Left lung (tissue), 10 donors: ENCODE measurements around the gene SLC2A10. TPM values are rescaled to one million over a fixed set of nuclear protein-coding genes. Genes with fewer than 3 reads are reported as not detected.

Experiments used
- ATAC-seq: fragments of 200-7000 bp; cut with Tn5 transposase; one replicate; pipeline ENCODE4 v1.9.1; 2020; ENCODE audit warnings: moderate library complexity
- DNase-seq, 4 donors: peaks; one replicate each; pipeline ENCODE4 v3.0.0-alpha.2; 2013 to 2020
- H3K27ac ChIP-seq, 2 donors: fragments of 200-600 bp; sonication (generic) in 1 of 2; one replicate each; pipeline versions ENCODE4 v1.5.0 to v1.8.0; 2020 to 2021
- H3K27me3 ChIP-seq, 2 donors: fragments of 200-600 bp; sonication (generic) in 1 of 2; one replicate each; pipeline versions ENCODE4 v1.5.0 to v1.8.0; 2020 to 2021
- H3K36me3 ChIP-seq, 2 donors: fragments of 200-600 bp; sonication (generic) in 1 of 2; one replicate each; pipeline versions ENCODE4 v1.5.0 to v1.8.0; 2020 to 2021
- H3K4me1 ChIP-seq, 2 donors: fragments of 200-600 bp; one replicate each; pipeline ENCODE4 v1.8.0; 2021
- H3K4me3 ChIP-seq, 2 donors: fragments of 200-600 bp; sonication (generic) in 1 of 2; one replicate each; pipeline versions ENCODE4 v1.5.0 to v1.8.0; 2020 to 2021; ENCODE audit warnings: mild to moderate bottlenecking in 1 of 2
- H3K9me3 ChIP-seq, 2 donors: fragments of 200-600 bp; sonication (generic) in 1 of 2; one replicate each; pipeline versions ENCODE4 v1.5.0 to v1.8.0; 2020 to 2021
- CTCF ChIP-seq, 2 donors: fragments of 200-600 bp; sonication (generic) in 1 of 2; IDR thresholded peaks; one replicate each; pipeline versions ENCODE4 v1.5.0 to v1.8.0; 2021; ENCODE audit warnings: antibody characterized with exemption in 2 of 2
- intact Hi-C, 2 donors: fragments of 100-400 bp; cut with DNase I; formaldehyde crosslinking; loops; one replicate each; pipeline versions ENCODE4 v1.11.2 to v1.14.2; 2022
- polyA plus RNA-seq, 6 donors: library from polyadenylated mRNA; unstranded; fragments of 120-200 nt; gene quantifications; one replicate each; pipeline ENCODE4 v1.2.1, GENCODE V29; 2013; ENCODE audit not compliant: insufficient read length in 6 of 6
- total RNA-seq, 2 donors: library from RNA; stranded (reverse); fragmentation: NEBNext Ultra II Directional; extraction: Animal tissue kit (Norgen Biotek cat#: 25700); gene quantifications; one replicate each; pipeline ENCODE4 v1.2.1, GENCODE V29; 2021
- donor health status: DM: no; HTN: yes; CAD: no.
- donor health status: DM: no; HTN: no; CAD: no.

Gene SLC2A10
- total and polyA plus RNA-seq, 8 donors, result 12.9 to 26.1 (median 21.0) TPM

GRCh38 chr20:46746956-46747526, 37.6 kb downstream of the SLC2A10 start:
- Histone ChIP-seq H3K27ac (no peak overlapping the region), H3K4me1 (peaks cover 0 to 3% of the 10 kb centered on the region in 2 donors), H3K9me3 (no peaks in the 10 kb centered on the region), H3K36me3 (no peaks in the 10 kb centered on the region), H3K4me3 (no peak overlapping the region), H3K27me3 (peaks cover 0 to 74% of the 10 kb centered on the region in 2 donors)
- DNase-seq (no peak), ATAC-seq (peak; percentile 85)
- TF ChIP-seq CTCF (IDR thresholded peaks at IDR 0.05), result no peak
- intact Hi-C loops, result no loop called here

- no peak overlapping the region for H3K27ac ChIP-seq
- H3K27me3 ChIP-seq, result peaks cover 0 to 65% of the 10 kb centered on the region in 2 donors
- H3K36me3 ChIP-seq, result no peaks in the 10 kb centered on the region
- TF ChIP-seq CTCF (IDR thresholded peaks at IDR 0.05), result no peak
- no peak overlapping the region for H3K4me3 ChIP-seq
- no peak for ATAC-seq
- H3K9me3 ChIP-seq, result no peaks in the 10 kb centered on the region
- H3K4me1 ChIP-seq, result peaks cover 0 to 3% of the 10 kb centered on the region in 2 donors
- intact Hi-C loops, result no loop called here
- no peak for DNase-seq
Observed at GRCh38 chr20:46749147-46749546, 39.7 kb downstream of the SLC2A10 start.

GRCh38 chr20:46751856-46752255, 42.4 kb downstream of the SLC2A10 start:
- Histone ChIP-seq H3K4me3 (no peak overlapping the region), H3K4me1 (peaks cover 0 to 3% of the 10 kb centered on the region in 2 donors), H3K27me3 (peaks cover 0 to 43% of the 10 kb centered on the region in 2 donors), H3K36me3 (no peaks in the 10 kb centered on the region), H3K27ac (no peak overlapping the region), H3K9me3 (no peaks in the 10 kb centered on the region)
- ATAC-seq, result no peak
- no peak for TF ChIP-seq CTCF (IDR thresholded peaks at IDR 0.05)
- no peak for DNase-seq
- intact Hi-C loops, result no loop called here

- Histone ChIP-seq H3K36me3 (no peaks in the 10 kb centered on the region), H3K4me1 (no peaks in the 10 kb centered on the region), H3K9me3 (no peaks in the 10 kb centered on the region), H3K27ac (no peak overlapping the region), H3K4me3 (no peak overlapping the region), H3K27me3 (peaks cover 0 to 39% of the 10 kb centered on the region in 2 donors)
- ATAC-seq, result peak; percentile 75
- DNase-seq, result peak; percentile 51 to 78 (median 62)
- peak; percentile 58 to 63 for TF ChIP-seq CTCF (IDR thresholded peaks at IDR 0.05)
- intact Hi-C loops, result no loop called here
Observed at GRCh38 chr20:46752728-46753127, 43.3 kb downstream of the SLC2A10 start.

- no peak for TF ChIP-seq CTCF (IDR thresholded peaks at IDR 0.05)
- H3K27me3 ChIP-seq, result peaks cover 0 to 45% of the 10 kb centered on the region in 2 donors
- no peaks in the 10 kb centered on the region for H3K4me1 ChIP-seq
- no peaks in the 10 kb centered on the region for H3K36me3 ChIP-seq
- no peaks in the 10 kb centered on the region for H3K9me3 ChIP-seq
- ATAC-seq (no peak), DNase-seq (no peak)
- no peak overlapping the region for H3K4me3 ChIP-seq
- H3K27ac ChIP-seq, result no peak overlapping the region
- intact Hi-C loops, result no loop called here
Observed at GRCh38 chr20:46755483-46756413, 46.3 kb downstream of the SLC2A10 start.
